H9 (cell line): ENCODE data around the gene CDC25B. TPM values are rescaled to one million over a fixed set of nuclear protein-coding genes. Genes with fewer than 3 reads are reported as not detected.

Source experiments
- DNase-seq: peaks from one replicate; pipeline ENCODE4 v3.0.0-alpha.2; 2017
- H2AFZ ChIP-seq: one replicate; pipeline ENCODE4 v1.6.1; 2013; ENCODE audit warnings: mild to moderate bottlenecking, low read length, control low read depth, moderate library complexity
- H2AK5ac ChIP-seq: 2 replicates; pipeline ENCODE4 v1.6.1; 2013; ENCODE audit warnings: low read length, control low read depth, mixed read lengths; ENCODE audit not compliant: insufficient read length
- H2BK120ac ChIP-seq: one replicate; pipeline ENCODE4 v1.6.1; 2013; ENCODE audit warnings: low read depth, mild to moderate bottlenecking, low read length, control low read depth, inconsistent platforms; ENCODE audit not compliant: poor library complexity, severe bottlenecking
- H2BK12ac ChIP-seq: 2 replicates; pipeline ENCODE4 v1.6.1; 2013; ENCODE audit warnings: low read length, control low read depth, mixed read lengths, low read depth; ENCODE audit not compliant: insufficient read length
- H2BK15ac ChIP-seq: 2 replicates; pipeline ENCODE4 v1.6.1; 2013; ENCODE audit warnings: low read depth, low read length, control low read depth
- H2BK20ac ChIP-seq: one replicate; pipeline ENCODE4 v1.6.1; 2013; ENCODE audit warnings: low read depth, mild to moderate bottlenecking, low read length, control low read depth, inconsistent platforms; ENCODE audit not compliant: poor library complexity, severe bottlenecking
- H2BK5ac ChIP-seq: 2 replicates; pipeline ENCODE4 v1.6.1; 2013; ENCODE audit warnings: low read length, control low read depth, mixed read lengths; ENCODE audit not compliant: insufficient read length
- H3K14ac ChIP-seq: 2 replicates; pipeline ENCODE4 v1.6.1; 2013; ENCODE audit warnings: low read length, control low read depth; ENCODE audit not compliant: insufficient read depth
- H3K18ac ChIP-seq: 2 replicates; pipeline ENCODE4 v1.6.1; 2013; ENCODE audit warnings: low read depth, mild to moderate bottlenecking, mixed read lengths, low read length, control low read depth; ENCODE audit not compliant: insufficient read length
- H3K23ac ChIP-seq: 2 replicates; pipeline ENCODE4 v1.6.1; 2013; ENCODE audit warnings: low read length, control low read depth, mixed read lengths, low read depth; ENCODE audit not compliant: insufficient read length
- H3K23me2 ChIP-seq: 2 replicates; pipeline ENCODE4 v1.6.1; 2013; ENCODE audit warnings: low read depth, mild to moderate bottlenecking, mixed read lengths, low read length, control low read depth; ENCODE audit not compliant: insufficient read length, poor library complexity, severe bottlenecking
- H3K27ac ChIP-seq: 2 replicates; pipeline ENCODE4 v1.5.1; 2013; ENCODE audit warnings: low read length, control low read depth, mixed read lengths, low read depth; ENCODE audit not compliant: insufficient read length
- H3K27me3 ChIP-seq: 2 replicates; pipeline ENCODE4 v1.6.1; 2013; ENCODE audit warnings: low read length, control low read depth, inconsistent platforms; ENCODE audit not compliant: insufficient read depth
- H3K4ac ChIP-seq: 2 replicates; pipeline ENCODE4 v1.6.1; 2013; ENCODE audit warnings: low read depth, mild to moderate bottlenecking, control low read depth, inconsistent platforms, low read length, moderate library complexity
- H3K4me1 ChIP-seq: 2 replicates; pipeline ENCODE4 v1.6.1; 2013; ENCODE audit warnings: low read length, control low read depth, inconsistent platforms; ENCODE audit not compliant: insufficient read depth
- H3K4me2 ChIP-seq: 2 replicates; pipeline ENCODE4 v1.6.1; 2013; ENCODE audit warnings: low read length, control low read depth, mixed read lengths; ENCODE audit not compliant: insufficient read length, insufficient read depth
- H3K56ac ChIP-seq: 2 replicates; pipeline ENCODE4 v1.6.1; 2013; ENCODE audit warnings: low read depth, mild to moderate bottlenecking, mixed read lengths, low read length, control low read depth; ENCODE audit not compliant: insufficient read length
- H3K79me1 ChIP-seq: 2 replicates; pipeline ENCODE4 v1.6.1; 2013; ENCODE audit warnings: low read depth, mild to moderate bottlenecking, moderate library complexity, low read length, control low read depth, inconsistent platforms; ENCODE audit not compliant: insufficient read depth, poor library complexity, severe bottlenecking
- H3K79me2 ChIP-seq: 2 replicates; pipeline ENCODE4 v1.6.1; 2013; ENCODE audit warnings: low read length, control low read depth, inconsistent platforms; ENCODE audit not compliant: insufficient read depth
- H3K9ac ChIP-seq: 2 replicates; pipeline ENCODE4 v1.6.1; 2013; ENCODE audit warnings: low read length, control low read depth, mixed read lengths; ENCODE audit not compliant: insufficient read length; ENCODE audit errors: extremely low read depth
- H3K9me3 ChIP-seq: one replicate; pipeline ENCODE4 v1.6.1; 2013; ENCODE audit warnings: low read depth, low read length, inconsistent platforms; ENCODE audit not compliant: control insufficient read depth
- H3T11ph ChIP-seq: one replicate; pipeline ENCODE4 v1.6.1; 2013; ENCODE audit warnings: mild to moderate bottlenecking, low read length, control low read depth, inconsistent platforms
- H4K20me1 ChIP-seq: one replicate; pipeline ENCODE4 v1.6.1; 2013; ENCODE audit not compliant: control insufficient read depth, insufficient read length, insufficient read depth
- H4K5ac ChIP-seq: 2 replicates; pipeline ENCODE4 v1.6.1; 2013; ENCODE audit warnings: low read depth, mild to moderate bottlenecking, mixed read lengths, low read length, control low read depth; ENCODE audit not compliant: insufficient read length
- H4K8ac ChIP-seq: replicated peaks from 2 replicates; pipeline ENCODE4 v1.6.1; 2013; ENCODE audit warnings: low read length, control low read depth, mixed read lengths, low read depth; ENCODE audit not compliant: insufficient read length
- H4K91ac ChIP-seq: 2 replicates; pipeline ENCODE4 v1.6.1; 2013; ENCODE audit warnings: low read depth, mild to moderate bottlenecking, moderate library complexity, mixed read lengths, low read length, control low read depth; ENCODE audit not compliant: insufficient read length
- H3K27ac Mint-ChIP-seq, 3 experiments: 2 replicates in 2 of 3; 3 replicates in 1 of 3; pipeline ENCODE4 v1.8.0; 2020 to 2021; ENCODE audit warnings: mixed read lengths in 3 of 3, mild to moderate bottlenecking in 1 of 3, moderate library complexity in 1 of 3
- H3K27me3 Mint-ChIP-seq: 2 replicates; pipeline ENCODE4 v1.8.0; 2021; ENCODE audit warnings: low read depth, mild to moderate bottlenecking, moderate library complexity, mixed read lengths
- H3K36me3 Mint-ChIP-seq, 3 experiments: 2 replicates in 2 of 3; 3 replicates in 1 of 3; pipeline ENCODE4 v1.8.0; 2020 to 2021; ENCODE audit warnings: low read depth in 3 of 3, mixed read lengths in 3 of 3; ENCODE audit not compliant: insufficient read depth in 1 of 3
- H3K4me1 Mint-ChIP-seq, 2 experiments: 2 replicates each; pipeline ENCODE4 v1.8.0; 2020; ENCODE audit warnings: mixed read lengths in 2 of 2
- H3K4me3 Mint-ChIP-seq, 2 experiments: 2 replicates in 1 of 2; 3 replicates in 1 of 2; pipeline ENCODE4 v1.8.0; 2020 to 2021; ENCODE audit warnings: mild to moderate bottlenecking in 2 of 2, mixed read lengths in 2 of 2, moderate library complexity in 1 of 2
- H3K9me3 Mint-ChIP-seq, 2 experiments: 2 replicates in 1 of 2; 3 replicates in 1 of 2; pipeline ENCODE4 v1.8.0; 2020; ENCODE audit warnings: mild to moderate bottlenecking in 2 of 2, mixed read lengths in 2 of 2, moderate library complexity in 1 of 2
- WGBS: extraction: QIAGEN DNeasy Blood & Tissue Kit; methylation state at CpG from one replicate; pipeline ENCODE4 v1.1.7; 2013; ENCODE audit warnings: missing lambda C conversion rate, low lambda C conversion rate, mixed read lengths; ENCODE audit not compliant: insufficient read length; ENCODE audit errors: extremely low coverage; 5-methylcytosine and 5-hydroxymethylcytosine counted together
- total RNA-seq: library from RNA; stranded (reverse); gene quantifications from 2 replicates; pipeline ENCODE4 v1.2.1, GENCODE V29; 2021
- TF ChIP-seq, protein P1 (sequence below): fragments of 200-600 bp; sonication (generic); conservative IDR thresholded peaks from 3 replicates; pipeline ENCODE4 v1.8.0; 2021; ENCODE audit warnings: antibody characterized with exemption, mild to moderate bottlenecking

The CDC25B gene
- total RNA-seq, 1 experiment from 2014 or later = 24.0 TPM

DNA sequence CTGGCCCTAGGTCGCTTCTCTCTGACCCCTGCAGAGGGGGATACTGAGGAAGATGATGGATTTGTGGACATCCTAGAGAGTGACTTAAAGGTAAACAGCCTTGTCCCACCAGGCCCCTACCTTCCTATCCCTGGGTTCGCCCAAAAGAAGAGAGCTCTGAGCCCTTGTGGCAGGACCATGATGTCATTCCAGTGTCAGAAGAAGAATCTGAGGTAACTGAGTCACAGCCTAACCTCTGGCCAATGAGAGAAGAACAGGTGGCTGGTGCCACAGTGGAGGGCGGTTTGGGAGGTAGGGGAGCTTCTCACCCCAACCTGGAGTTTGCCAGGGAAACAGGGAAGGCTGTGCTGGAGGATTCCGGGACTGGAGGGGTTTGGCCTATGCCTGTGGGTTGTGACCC, 5.2 kb downstream of the CDC25B start:
- TF ChIP-seq, protein P1, sequence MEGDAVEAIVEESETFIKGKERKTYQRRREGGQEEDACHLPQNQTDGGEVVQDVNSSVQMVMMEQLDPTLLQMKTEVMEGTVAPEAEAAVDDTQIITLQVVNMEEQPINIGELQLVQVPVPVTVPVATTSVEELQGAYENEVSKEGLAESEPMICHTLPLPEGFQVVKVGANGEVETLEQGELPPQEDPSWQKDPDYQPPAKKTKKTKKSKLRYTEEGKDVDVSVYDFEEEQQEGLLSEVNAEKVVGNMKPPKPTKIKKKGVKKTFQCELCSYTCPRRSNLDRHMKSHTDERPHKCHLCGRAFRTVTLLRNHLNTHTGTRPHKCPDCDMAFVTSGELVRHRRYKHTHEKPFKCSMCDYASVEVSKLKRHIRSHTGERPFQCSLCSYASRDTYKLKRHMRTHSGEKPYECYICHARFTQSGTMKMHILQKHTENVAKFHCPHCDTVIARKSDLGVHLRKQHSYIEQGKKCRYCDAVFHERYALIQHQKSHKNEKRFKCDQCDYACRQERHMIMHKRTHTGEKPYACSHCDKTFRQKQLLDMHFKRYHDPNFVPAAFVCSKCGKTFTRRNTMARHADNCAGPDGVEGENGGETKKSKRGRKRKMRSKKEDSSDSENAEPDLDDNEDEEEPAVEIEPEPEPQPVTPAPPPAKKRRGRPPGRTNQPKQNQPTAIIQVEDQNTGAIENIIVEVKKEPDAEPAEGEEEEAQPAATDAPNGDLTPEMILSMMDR = no peak
- Histone ChIP-seq H3K56ac (no peak overlapping the region), H2BK12ac (no peak overlapping the region), H3K27ac (no peak overlapping the region), H2AFZ (no peak overlapping the region), H3K18ac (no peak overlapping the region), H2BK20ac (no peak overlapping the region), H3K23ac (no peak overlapping the region), H3T11ph (no peak overlapping the region), H4K91ac (no peak overlapping the region), H4K5ac (no peak overlapping the region), H3K4me2 (no peak overlapping the region), H3K9ac (no peak overlapping the region), H2BK15ac (no peak overlapping the region), H3K79me2 (no peaks in the 10 kb centered on the region), H3K23me2 (peaks cover 14% of the 10 kb centered on the region), H2BK5ac (no peak overlapping the region), H2AK5ac (no peak overlapping the region), H3K79me1 (no peaks in the 10 kb centered on the region), H4K8ac (no peak overlapping the region), H3K9me3 (no peaks in the 10 kb centered on the region), H3K4me1 (no peaks in the 10 kb centered on the region; the same call in 1 of the 2 replicates), H2BK120ac (no peak overlapping the region), H4K20me1 (no peaks in the 10 kb centered on the region), H3K27me3 (no peaks in the 10 kb centered on the region), H3K4ac (no peak overlapping the region), H3K14ac (no peak overlapping the region)
- Mint-ChIP-seq H3K27ac (no peak overlapping the region), H3K36me3 (peaks cover 32 to 54% (median 49%) of the 10 kb centered on the region in 3 experiments), H3K27me3 (peaks cover 7% of the 10 kb centered on the region; the same call in 1 of the 2 replicates), H3K9me3 (no peaks in the 10 kb centered on the region), H3K4me1 (peaks cover 42 to 56% of the 10 kb centered on the region in 2 experiments), H3K4me3 (no peak overlapping the region)
- no peak for DNase-seq
- WGBS = no CpG with 5 or more reads among the region's 4 CpGs
